Rectal smooth muscle tissue (tissue), 1 donor: Measurements from ENCODE around the gene ARHGEF11.

ENCODE experiments used
- H3K27ac ChIP-seq: one replicate; pipeline ENCODE4 v1.7.0; 2013; ENCODE audit warnings: low read depth, low read length, inconsistent platforms
- H3K27me3 ChIP-seq: one replicate; pipeline ENCODE4 v1.7.0; 2013; ENCODE audit warnings: low read length; ENCODE audit not compliant: control insufficient read depth, insufficient read depth
- H3K36me3 ChIP-seq: one replicate; pipeline ENCODE4 v1.7.0; 2013; ENCODE audit warnings: low read length; ENCODE audit not compliant: control insufficient read depth, insufficient read depth
- H3K4me1 ChIP-seq: one replicate; pipeline ENCODE4 v1.7.0; 2013; ENCODE audit warnings: low read length; ENCODE audit not compliant: control insufficient read depth, insufficient read depth
- H3K4me3 ChIP-seq: one replicate; pipeline ENCODE4 v1.7.0; 2013; ENCODE audit warnings: low read length
- H3K9ac ChIP-seq: one replicate; pipeline ENCODE4 v1.7.0; 2013; ENCODE audit warnings: low read length

The ARHGEF11 gene

DNA sequence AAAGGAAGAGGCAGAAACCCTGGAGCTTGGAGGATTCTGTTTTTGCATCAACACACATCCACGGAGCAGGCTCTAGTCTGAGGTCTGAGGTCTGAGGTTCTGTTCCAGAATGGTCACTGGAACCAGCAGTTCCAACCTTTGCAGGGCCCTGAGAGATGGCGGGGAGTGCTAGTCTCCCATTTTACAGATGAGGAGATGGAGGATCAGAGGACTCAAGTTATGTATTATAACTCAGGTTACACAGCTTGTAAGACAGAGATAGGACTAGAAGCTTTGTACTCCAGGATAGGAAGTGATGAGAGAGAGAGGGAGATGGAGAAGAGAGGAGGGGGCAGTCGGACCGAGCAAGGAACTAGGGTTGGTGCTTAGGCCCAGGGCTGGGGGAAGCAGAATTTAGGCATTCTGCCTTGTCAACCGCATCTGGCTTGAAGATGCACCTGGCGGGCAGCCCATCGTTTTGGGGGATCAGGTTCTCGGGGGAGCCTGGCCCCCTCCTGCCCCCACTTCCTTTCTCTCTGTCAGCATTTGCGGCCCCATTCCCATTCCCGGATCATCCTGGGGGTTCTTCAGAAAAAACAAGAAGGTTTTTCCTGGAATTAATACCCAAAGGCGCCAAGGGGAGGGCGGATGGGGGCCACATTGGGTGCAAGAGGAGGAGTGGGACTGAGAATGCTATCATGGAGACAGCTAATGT lies 146.4 kb downstream of the ARHGEF11 start:
- Histone ChIP-seq H3K36me3 (no peaks in the 10 kb centered on the region), H3K27ac (no peak overlapping the region), H3K4me3 (no peak overlapping the region), H3K9ac (no peak overlapping the region), H3K4me1 (no peaks in the 10 kb centered on the region), H3K27me3 (peaks cover 4% of the 10 kb centered on the region)

DNA sequence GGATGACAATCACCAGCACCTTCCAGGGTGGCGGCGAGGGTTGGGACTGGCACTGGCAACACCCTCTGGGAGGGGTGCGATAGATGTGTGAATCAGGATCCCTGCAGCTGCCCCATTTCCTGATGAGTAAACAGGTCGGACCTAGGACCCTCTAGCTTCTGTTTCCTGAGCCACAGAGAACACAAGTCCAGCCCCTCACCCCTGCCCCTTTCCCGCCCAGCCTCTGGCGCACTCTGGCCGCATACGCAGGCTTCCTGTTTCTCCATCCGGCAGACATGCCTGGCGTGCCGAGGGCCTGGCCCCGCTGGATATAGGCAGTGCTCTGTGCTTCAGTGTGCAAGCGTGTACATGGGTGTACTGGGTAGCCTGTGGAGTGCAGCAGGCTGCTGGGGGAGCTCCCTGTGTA lies 147.4 kb downstream of the ARHGEF11 start:
- Histone ChIP-seq H3K4me1 (no peaks in the 10 kb centered on the region), H3K27me3 (peaks cover 9% of the 10 kb centered on the region), H3K9ac (no peak overlapping the region), H3K4me3 (no peak overlapping the region), H3K36me3 (no peaks in the 10 kb centered on the region), H3K27ac (no peak overlapping the region)

DNA sequence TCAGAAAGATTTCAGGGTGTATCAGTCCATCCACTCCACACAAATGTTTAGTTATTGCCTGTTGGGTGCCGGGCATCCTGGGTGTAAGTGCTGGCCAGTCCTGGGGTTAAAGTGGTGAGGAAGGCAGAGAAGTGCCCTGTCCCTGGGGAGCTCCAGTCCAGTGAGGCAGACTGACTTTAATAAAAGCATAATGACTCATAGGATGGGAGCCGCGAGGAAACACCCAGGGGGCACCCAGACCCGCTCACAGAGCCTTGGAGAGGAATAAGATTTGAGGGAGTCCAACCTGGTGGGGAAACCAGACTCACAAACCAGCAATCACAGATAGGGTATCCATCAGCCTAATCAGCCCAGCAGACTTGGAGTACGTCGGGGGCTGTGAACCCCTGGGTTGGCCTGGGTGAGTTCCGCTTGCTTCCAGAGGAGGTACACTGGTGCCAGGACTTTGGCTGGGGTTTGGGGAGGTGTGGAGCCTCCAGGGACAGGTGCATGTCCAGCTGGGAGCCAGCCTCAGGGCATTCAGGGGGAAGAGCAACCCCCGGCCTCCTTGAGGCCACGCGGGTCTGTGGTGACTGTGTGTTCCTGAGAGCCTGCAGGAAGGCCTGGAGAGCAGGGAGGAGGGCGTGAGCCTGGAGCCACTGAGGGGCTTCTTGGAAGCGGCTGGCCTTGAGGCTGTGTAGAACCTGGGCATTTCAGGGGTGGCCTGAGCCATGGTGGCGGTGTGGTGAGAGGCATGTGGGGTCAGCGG lies 148.3 kb downstream of the ARHGEF11 start:
- Histone ChIP-seq H3K4me1 (no peaks in the 10 kb centered on the region), H3K27me3 (peaks cover 10% of the 10 kb centered on the region), H3K9ac (no peak overlapping the region), H3K27ac (peak overlapping the region; percentile 17), H3K36me3 (no peaks in the 10 kb centered on the region), H3K4me3 (no peak overlapping the region)

DNA sequence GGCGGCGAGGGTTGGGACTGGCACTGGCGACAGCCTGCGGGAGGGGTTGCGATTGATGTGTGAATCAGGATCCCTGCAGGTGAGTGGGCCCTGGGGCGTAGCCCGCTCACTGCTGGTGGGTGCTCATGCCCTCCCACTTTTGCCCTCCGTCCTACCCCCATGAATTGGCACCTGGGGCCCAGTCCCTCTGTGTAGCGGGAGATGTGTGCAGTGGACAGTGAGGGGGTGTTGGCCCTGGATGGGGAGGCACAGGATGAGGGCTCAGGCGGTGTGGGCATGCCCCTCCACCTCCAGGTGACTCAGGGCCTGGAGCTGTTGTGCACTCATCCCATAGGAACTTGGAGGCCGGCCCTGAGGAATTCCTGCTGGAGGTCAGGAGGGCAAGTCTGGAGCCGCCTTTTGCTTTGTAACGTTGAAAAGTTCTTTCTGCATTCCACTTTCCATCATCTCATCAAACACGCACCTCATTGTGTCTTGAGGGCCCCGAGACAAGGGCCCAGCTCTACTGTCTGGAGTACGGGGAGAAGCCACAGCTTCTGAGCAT lies 149.0 kb downstream of the ARHGEF11 start:
- no peak overlapping the region for H3K27ac ChIP-seq
- peaks cover 12% of the 10 kb centered on the region for H3K27me3 ChIP-seq
- H3K9ac ChIP-seq, result no peak overlapping the region
- no peak overlapping the region for H3K4me3 ChIP-seq
- H3K4me1 ChIP-seq, result no peaks in the 10 kb centered on the region
- H3K36me3 ChIP-seq, result no peaks in the 10 kb centered on the region

DNA sequence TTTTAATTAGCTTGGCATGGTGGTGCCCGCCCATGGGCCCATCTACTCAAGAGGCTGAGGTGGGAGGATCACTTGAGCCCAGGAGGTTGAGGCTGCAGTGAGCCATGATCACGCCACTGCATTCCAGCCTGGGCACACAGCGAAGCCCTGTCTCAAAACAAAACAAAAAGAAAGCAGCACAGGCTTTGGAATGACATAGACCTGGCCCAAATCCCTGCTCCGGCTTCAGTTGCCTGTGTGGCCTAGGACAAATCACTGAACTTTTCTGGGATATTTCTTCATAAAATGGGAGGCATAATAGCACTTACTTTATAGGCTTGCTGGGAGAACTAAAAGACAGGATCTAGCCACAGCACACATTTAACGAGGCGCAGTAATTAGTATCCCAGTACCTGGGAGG lies 149.6 kb downstream of the ARHGEF11 start:
- H3K27me3 ChIP-seq, result peaks cover 12% of the 10 kb centered on the region
- H3K4me3 ChIP-seq, result no peak overlapping the region
- H3K4me1 ChIP-seq, result no peaks in the 10 kb centered on the region
- no peak overlapping the region for H3K27ac ChIP-seq
- no peak overlapping the region for H3K9ac ChIP-seq
- no peaks in the 10 kb centered on the region for H3K36me3 ChIP-seq

DNA sequence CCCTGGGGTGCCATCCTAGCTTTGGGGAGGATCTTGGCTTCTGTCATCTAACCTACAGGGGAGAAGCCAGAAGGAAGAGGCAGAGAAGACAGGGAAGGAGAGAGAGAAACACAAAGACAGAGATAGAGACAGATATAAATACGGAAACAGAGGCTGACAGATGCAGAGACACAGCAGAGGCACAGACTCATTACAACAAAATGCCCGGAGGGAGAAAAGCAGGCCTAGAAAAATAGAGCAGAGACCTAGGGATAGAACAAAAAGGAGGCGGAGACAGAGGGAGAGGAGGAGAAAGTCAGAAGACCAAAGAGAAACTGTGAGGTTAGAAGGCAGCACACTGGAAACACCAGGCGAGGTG lies 150.1 kb downstream of the ARHGEF11 start:
- H3K4me1 ChIP-seq, result no peaks in the 10 kb centered on the region
- H3K9ac ChIP-seq, result no peak overlapping the region
- H3K4me3 ChIP-seq, result no peak overlapping the region
- peak overlapping the region; percentile 5 for H3K27ac ChIP-seq
- no peaks in the 10 kb centered on the region for H3K36me3 ChIP-seq
- peaks cover 12% of the 10 kb centered on the region for H3K27me3 ChIP-seq

DNA sequence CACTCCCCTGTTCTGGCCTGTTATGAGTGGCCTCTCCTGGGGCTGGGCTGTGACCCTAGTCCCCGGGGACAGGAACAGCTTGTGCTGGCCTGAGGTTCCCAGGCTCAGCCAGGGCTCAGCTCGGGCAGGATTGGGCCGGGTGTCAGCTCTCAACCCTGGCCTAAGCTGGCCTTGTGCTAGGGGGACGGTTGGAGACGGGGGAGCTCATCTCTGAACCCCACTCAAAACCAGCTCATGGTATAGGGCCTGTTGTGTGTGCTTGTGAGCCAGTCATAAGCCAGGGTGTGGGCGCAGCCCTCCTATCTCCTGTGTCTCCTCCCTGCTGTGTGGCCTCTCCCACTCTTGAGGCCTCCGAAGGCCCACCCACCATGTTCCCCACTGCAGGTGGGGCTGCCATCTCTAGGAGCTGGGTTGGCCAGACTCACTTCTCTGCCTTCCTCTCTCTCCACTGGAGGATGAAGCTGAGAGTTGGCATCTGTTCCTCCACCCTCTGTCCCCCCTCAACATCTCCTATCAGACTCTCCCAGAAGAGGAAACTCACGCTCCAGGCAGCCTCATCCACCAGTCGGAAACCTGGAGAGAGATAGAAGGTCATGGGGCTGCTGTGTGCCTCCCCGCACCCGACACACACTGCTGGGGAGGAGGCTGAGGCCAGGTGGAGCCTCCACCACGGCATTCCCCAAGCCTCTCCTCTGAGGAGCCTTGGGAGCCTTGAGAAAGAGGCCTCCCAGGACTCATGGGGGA lies 150.7 kb downstream of the ARHGEF11 start:
- Histone ChIP-seq H3K36me3 (no peaks in the 10 kb centered on the region), H3K4me1 (no peaks in the 10 kb centered on the region), H3K27ac (peak overlapping the region; percentile 5), H3K27me3 (peaks cover 12% of the 10 kb centered on the region), H3K4me3 (no peak overlapping the region), H3K9ac (no peak overlapping the region)

DNA sequence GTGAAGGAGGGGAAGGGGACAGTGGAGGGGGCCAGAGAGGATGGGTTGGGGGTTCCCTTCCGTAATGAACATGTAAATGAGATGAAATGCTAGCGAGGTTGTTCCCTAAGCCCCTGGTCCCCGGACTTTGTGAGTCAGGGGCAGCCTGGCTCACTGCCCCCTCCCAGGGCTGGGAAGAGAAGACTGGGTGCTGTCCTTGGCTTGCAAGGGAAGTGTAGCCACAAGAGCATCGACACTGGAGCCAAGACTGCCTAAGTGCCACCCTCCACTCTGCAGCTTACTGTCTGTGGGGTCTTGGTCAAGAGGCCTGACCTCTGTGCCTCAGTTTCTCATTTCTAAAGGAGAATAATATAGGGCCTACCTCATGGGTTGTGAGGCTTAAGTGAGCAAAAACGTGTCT lies 151.5 kb downstream of the ARHGEF11 start:
- H3K4me1 ChIP-seq, result no peaks in the 10 kb centered on the region
- peaks cover 10% of the 10 kb centered on the region for H3K27me3 ChIP-seq
- H3K9ac ChIP-seq, result no peak overlapping the region
- peak overlapping the region; percentile 53 for H3K4me3 ChIP-seq
- peak overlapping the region; percentile 56 for H3K27ac ChIP-seq
- no peaks in the 10 kb centered on the region for H3K36me3 ChIP-seq

DNA sequence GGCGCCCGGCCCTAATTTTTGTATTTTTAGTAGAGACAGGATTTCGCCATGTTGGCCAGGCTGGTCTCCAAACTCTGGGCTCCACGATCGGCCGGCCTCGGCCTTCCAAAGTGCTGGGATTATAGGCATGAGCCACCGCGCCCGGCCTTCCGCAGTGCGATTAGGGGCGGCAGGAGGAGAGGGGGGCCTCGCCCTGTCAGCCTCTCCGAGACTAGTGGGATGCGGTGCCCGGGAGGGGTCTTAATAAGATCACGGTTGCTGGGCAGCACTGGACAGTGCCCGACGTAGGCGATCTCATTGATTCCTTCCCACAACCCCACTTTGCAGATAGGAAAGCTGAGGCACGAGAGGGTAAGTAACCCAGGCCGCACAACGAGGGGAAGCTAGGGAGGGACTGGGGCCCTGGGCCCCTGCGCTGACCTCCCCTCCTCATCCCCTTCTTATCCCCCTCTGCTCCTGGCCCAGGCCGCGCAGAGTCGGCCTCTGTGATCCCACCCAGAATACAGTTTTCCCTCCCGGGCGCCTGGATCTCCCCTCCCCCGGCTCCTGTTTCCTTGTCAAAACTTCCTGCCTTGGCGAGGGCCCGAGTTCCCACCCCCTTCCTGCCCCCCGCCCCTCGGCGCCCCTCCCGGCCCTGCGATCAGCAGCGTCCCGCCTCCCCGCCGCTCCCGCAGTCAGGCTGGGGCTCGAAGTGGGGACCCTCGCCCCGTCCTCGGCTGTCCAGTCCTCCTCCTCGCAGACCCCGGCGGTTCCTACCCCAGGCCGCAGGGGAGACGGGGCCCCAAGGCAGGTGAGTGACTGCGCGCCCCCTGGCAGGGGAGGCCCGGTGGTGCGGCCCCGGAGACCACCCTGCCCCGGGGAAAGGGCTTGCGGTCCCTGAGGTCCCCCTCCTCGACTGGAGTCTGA lies 152.2 kb downstream of the ARHGEF11 start, which contains the start of gene PEAR1:
Gene PEAR1, plus strand, starts transcription at position 671 of the 906 bp plus-strand sequence. CDS start 10,209 bp downstream, outside the sequence.
- Histone ChIP-seq H3K9ac (no peak within 1 kb of the TSS), H3K36me3 (no peaks in the 10 kb centered on the region)

DNA sequence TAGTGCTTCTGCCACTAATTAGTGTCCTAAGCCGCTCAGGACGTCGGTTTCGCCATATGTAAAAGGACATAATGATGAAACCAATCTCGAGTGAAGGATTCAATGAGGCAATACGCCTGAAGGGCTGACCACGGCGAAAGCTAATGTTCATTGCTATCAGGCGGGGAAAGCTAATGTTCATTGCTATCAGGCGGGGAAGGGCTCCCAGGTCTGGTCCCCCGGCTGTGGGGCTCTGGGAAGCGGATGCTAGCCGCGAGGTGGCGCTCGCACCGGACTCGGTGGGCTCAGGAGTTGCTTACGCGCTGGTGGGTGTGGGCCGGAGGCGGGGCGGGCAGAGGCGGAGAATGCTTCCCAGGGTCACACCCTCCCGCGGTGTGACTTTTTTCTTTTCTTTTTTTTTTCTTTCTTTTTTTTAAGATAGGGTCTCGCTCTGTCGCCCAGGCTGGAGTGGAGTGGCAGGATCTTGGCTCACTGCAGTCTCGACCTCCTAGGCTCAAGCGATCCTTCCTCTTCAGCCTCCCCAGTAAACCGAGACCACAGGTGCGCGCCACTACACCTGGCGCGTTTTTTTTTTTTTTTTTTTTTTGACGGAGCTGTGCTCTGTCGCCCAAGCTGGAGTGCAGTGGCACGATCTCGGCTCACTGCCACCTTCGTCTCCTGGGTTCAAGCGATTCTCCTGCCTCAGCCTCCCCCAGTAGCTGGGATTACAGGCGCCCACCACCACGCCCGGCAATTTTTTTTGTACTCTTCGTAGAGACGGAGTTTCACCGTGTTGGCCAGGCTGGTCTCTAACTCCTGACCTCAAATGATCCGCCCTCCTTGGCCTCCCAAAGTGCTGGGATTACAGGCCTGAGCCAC lies 153.1 kb downstream of the ARHGEF11 start:
- Histone ChIP-seq H3K27me3 (peaks cover 10% of the 10 kb centered on the region), H3K4me1 (no peaks in the 10 kb centered on the region), H3K4me3 (peak overlapping the region; percentile 47), H3K27ac (no peak overlapping the region), H3K36me3 (no peaks in the 10 kb centered on the region), H3K9ac (no peak overlapping the region)

More for the DNA sequence above, 152.2 kb downstream of the ARHGEF11 start, which contains the start of gene PEAR1:
- Histone ChIP-seq H3K27me3 (peaks cover 10% of the 10 kb centered on the region), H3K4me1 (no peaks in the 10 kb centered on the region), H3K27ac (peak within 1 kb of the TSS; percentile 56), H3K4me3 (peak within 1 kb of the TSS; percentile 53)
